ENCODE results near the gene CERS4.
"Not testable (repeated sequence)": the region's sequence is repeated elsewhere in the genome, so short reads cannot be mapped to it uniquely, and the experiment has no call there.

CERS4 gene

GRCh38 chr19:8210421-8211101, 1.4 kb downstream of the CERS4 start:
- DNase-seq (ENCODE audit: low read depth, low spot score) = peak; percentile 69

- DNase-seq (ENCODE audit: low read depth, low spot score) = no peak
These were observed 3.0 kb downstream of the CERS4 start for GRCh38 chr19:8212212-8212611.

GRCh38 chr19:8212916-8213315, 3.7 kb downstream of the CERS4 start:
- DNase-seq (ENCODE audit: low read depth, low spot score) = no peak

GRCh38 chr19:8213827-8214672, 4.9 kb downstream of the CERS4 start:
- no peak for DNase-seq (ENCODE audit: low read depth, low spot score)

- DNase-seq (ENCODE audit: low read depth, low spot score) = no peak
These were observed 5.6 kb downstream of the CERS4 start for GRCh38 chr19:8214802-8215201.

GRCh38 chr19:8215783-8216182, 6.6 kb downstream of the CERS4 start:
- DNase-seq (ENCODE audit: low read depth, low spot score) = no peak

- no peak for DNase-seq (ENCODE audit: low read depth, low spot score)
These were observed 7.2 kb downstream of the CERS4 start for GRCh38 chr19:8216357-8216756.

GRCh38 chr19:8218127-8218526, 9.0 kb downstream of the CERS4 start:
- DNase-seq (ENCODE audit: low read depth, low spot score) = not testable (repeated sequence)

- DNase-seq (ENCODE audit: low read depth, low spot score) = no peak
These were observed 11.3 kb downstream of the CERS4 start for GRCh38 chr19:8220481-8220880.

GRCh38 chr19:8221161-8221560, 12.0 kb downstream of the CERS4 start:
- DNase-seq (ENCODE audit: low read depth, low spot score) = no peak

GRCh38 chr19:8223442-8223841, 14.3 kb downstream of the CERS4 start:
- DNase-seq (ENCODE audit: low read depth, low spot score) = not testable (repeated sequence)

- no peak for DNase-seq (ENCODE audit: low read depth, low spot score)
These were observed 15.4 kb downstream of the CERS4 start for GRCh38 chr19:8224394-8225145.

- DNase-seq (ENCODE audit: low read depth, low spot score) = no peak
These were observed 22.0 kb downstream of the CERS4 start for GRCh38 chr19:8231073-8231604.

- DNase-seq (ENCODE audit: low read depth, low spot score) = no peak
These were observed 24.2 kb downstream of the CERS4 start for GRCh38 chr19:8233370-8233769.

GRCh38 chr19:8237026-8237425, 27.9 kb downstream of the CERS4 start:
- DNase-seq (ENCODE audit: low read depth, low spot score) = no peak

- DNase-seq (ENCODE audit: low read depth, low spot score) = no peak
These were observed 29.1 kb downstream of the CERS4 start for GRCh38 chr19:8238251-8238650.

- DNase-seq (ENCODE audit: low read depth, low spot score) = no peak
These were observed 30.5 kb downstream of the CERS4 start for GRCh38 chr19:8239528-8240273.

- DNase-seq (ENCODE audit: low read depth, low spot score) = peak; percentile 92
These were observed 31.4 kb downstream of the CERS4 start for GRCh38 chr19:8240274-8241229.

GRCh38 chr19:8241646-8242045, 32.5 kb downstream of the CERS4 start:
- no peak for DNase-seq (ENCODE audit: low read depth, low spot score)

GRCh38 chr19:8242211-8242821, 33.1 kb downstream of the CERS4 start:
- no peak for DNase-seq (ENCODE audit: low read depth, low spot score)

Data from ELF-1 (cell line).